MM.1S (cell line): ENCODE results near the gene TUFT1.

ENCODE experiments used
- EZH2 ChIP-seq: fragments of 300-600 bp; sonication (generic); optimal IDR thresholded peaks from 2 replicates; pipeline ENCODE3; 2017; ENCODE audit warnings: low read depth, mild to moderate bottlenecking, antibody characterized with exemption, low read length, mixed read lengths
- TF ChIP-seq, protein P1 (sequence below): fragments of 300-600 bp; sonication (generic); IDR thresholded peaks from 2 replicates; pipeline ENCODE4 v1.5.1; 2016; ENCODE audit warnings: antibody characterized with exemption, low read length, mixed read lengths

DNA sequence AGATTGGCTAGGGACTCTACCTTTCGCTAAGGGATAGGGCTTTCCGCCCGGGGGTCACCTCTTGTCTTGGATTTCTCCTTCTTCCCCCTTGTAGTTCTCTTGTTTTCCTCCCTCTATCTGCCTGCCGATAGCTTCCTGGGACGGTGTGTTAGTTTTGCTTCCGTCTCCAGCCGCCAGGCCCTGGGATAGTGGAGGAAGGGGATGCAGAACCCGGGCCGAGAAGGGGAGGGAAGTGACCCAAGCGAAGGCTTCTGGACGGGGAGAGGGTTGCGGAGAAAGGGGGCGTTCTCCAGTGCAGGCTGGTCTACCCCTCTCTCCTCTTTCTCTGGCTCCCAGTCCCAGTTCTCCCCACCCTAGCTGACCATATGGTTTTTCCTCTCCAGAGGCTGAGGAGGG is 871 bp downstream of the TUFT1 start:
- TF ChIP-seq, protein P1, sequence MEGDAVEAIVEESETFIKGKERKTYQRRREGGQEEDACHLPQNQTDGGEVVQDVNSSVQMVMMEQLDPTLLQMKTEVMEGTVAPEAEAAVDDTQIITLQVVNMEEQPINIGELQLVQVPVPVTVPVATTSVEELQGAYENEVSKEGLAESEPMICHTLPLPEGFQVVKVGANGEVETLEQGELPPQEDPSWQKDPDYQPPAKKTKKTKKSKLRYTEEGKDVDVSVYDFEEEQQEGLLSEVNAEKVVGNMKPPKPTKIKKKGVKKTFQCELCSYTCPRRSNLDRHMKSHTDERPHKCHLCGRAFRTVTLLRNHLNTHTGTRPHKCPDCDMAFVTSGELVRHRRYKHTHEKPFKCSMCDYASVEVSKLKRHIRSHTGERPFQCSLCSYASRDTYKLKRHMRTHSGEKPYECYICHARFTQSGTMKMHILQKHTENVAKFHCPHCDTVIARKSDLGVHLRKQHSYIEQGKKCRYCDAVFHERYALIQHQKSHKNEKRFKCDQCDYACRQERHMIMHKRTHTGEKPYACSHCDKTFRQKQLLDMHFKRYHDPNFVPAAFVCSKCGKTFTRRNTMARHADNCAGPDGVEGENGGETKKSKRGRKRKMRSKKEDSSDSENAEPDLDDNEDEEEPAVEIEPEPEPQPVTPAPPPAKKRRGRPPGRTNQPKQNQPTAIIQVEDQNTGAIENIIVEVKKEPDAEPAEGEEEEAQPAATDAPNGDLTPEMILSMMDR: no peak
- no peak for TF ChIP-seq EZH2
